HG02938 (cell line): Measurements from ENCODE around the gene RNF207.

Source experiments
- ATAC-seq: cut with Tn5 transposase; IDR thresholded peaks from one replicate; pipeline ENCODE4 v1.9.1; 2021; ENCODE audit warnings: mild to moderate bottlenecking, moderate library complexity; ENCODE audit not compliant: unreplicated experiment

The RNF207 gene

GRCh38 chr1:6265151-6265550 lies 59.2 kb downstream of the RNF207 start:
- no peak for ATAC-seq

- ATAC-seq: no peak
Measured at GRCh38 chr1:6266641-6267040, 60.7 kb downstream of the RNF207 start.

DNA sequence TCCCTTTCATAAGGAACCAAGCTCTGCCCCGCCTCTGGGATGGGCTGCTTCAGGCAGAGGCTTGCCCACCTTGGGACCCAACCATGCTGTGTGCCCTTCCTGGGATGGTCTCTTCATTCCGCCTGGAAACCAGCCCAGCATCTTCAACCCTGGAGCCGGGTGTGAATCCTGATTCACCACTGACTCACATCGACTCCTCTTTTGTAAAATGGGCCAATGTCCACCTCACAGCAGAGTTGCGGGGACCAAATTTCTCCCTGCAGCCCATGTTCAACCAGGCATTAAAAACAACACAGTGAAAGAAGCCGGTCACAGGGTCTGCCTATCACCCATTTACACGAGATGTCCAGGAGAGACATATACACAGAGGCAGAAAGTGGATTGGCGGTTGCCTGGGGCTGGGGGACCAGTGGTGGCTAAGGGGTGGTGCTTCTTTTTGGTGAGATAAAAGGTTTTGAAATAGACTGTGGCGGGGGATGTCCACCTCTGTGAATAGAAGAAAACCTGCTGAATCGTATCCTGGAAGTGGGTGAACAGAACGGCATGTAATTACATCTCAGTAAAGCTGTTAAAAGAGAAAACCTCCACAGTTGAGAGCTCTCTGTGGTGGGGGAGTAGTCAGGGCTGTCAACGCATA lies 61.9 kb downstream of the RNF207 start:
- no peak for ATAC-seq

- ATAC-seq: no peak
Measured at GRCh38 chr1:6268415-6268814, 62.5 kb downstream of the RNF207 start.

GRCh38 chr1:6269296-6269695 lies 63.4 kb downstream of the RNF207 start:
- no peak for ATAC-seq

DNA sequence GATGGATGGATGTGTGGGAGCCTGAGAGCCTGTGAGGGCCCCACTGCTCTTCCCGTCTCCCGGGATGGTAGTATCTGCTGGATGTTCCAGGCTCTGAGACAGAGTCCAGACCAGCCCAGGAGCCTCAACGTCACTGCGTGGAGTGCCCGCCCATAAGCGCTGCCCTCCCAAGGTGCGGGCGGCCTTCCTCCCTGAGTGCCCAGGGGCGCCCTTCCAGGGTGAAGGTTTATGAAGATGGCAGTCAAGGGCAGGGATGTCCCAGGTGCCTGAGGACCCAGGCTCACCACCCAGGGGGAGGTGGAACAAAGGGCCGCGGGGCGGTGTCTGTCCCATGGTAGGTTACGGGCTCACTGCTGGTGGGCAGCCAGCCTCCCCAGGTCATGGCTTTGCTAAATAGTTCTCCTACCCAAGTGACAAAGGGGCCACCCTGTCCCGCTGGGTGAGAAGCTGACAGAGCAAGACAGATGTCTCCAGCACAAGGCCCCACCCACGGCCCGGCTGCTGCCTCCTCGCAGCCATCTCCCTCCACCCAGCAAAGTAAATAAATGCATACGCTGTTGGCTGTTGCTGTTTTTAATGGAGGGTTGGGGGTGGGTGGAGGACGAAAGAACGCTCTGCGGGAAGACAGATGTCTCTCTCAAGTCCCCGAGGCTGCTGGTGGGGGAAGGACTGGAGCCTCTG lies 63.9 kb downstream of the RNF207 start:
- no peak for ATAC-seq

GRCh38 chr1:6270401-6270800 lies 64.5 kb downstream of the RNF207 start:
- no peak for ATAC-seq
